K562 (cell line): ENCODE results near the gene HSF2.

Source experiments
- CHD2 ChIP-seq: IDR thresholded peaks from 2 replicates; pipeline ENCODE4 v1.6.1; 2011; ENCODE audit warnings: low read depth, low read length
- NFYB ChIP-seq: IDR thresholded peaks from 2 replicates; pipeline ENCODE4 v1.6.1; 2011; ENCODE audit warnings: mild to moderate bottlenecking, moderate library complexity; ENCODE audit not compliant: insufficient read length; ENCODE audit errors: extremely low read depth
- SIX5 ChIP-seq, 2 experiments: IDR thresholded peaks; 2 replicates each; pipeline ENCODE4 v1.6.1; 2011; ENCODE audit warnings: low read length in 2 of 2, borderline replicate concordance in 1 of 2, low read depth in 1 of 2, mild to moderate bottlenecking in 1 of 2, moderate library complexity in 1 of 2; ENCODE audit not compliant: insufficient read depth in 1 of 2

DNA sequence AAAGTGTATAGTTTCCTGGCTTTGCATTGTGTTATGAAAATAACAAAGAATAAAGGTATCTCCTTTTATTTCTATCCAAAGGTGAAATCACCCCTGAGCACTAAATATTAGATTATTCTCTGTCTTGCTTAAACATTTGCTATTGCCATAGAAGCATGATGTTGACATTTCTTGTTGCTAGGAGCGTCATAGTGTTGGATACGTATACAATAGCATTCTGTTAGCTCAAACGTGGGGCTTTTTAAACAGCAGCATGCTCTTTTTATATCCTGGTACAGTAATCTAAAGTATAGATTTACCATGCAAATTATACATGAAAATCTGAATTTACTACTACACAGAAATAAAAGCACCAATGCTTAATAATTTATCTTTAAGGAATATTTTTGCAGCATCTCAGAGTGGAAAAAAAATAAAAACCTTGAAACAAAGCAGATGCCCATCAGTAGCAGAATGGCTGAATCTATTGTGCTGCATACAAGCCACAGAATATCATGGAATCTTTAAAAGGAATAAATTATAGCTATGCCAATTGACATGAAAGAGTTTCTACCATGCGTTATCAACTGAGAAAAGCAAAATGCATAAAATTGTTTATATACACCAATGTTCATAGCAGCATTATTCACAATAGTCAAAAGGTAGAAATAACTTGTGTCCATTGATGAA is 9.6 kb upstream of the HSF2 start:
- TF ChIP-seq NFYB (no peak), CHD2 (no peak), SIX5 (IDR thresholded peaks at IDR 0.05; ENCODE audit: borderline replicate concordance in 1 of 2, insufficient read depth in 1 of 2, low read depth in 1 of 2, low read length in 2 of 2) (no peak)
